Adrenal gland (tissue), 5 donors: ENCODE results near the gene NBPF8.
"Not testable (repeated sequence)": the region's sequence is repeated elsewhere in the genome, so short reads cannot be mapped to it uniquely, and the experiment has no call there.

Experiments used
- POLR2A ChIP-seq, 2 donors: fragments of 450-650 bp; IDR thresholded peaks; one replicate each; pipeline ENCODE4 v1.6.1; 2017; ENCODE audit warnings: antibody characterized with exemption in 2 of 2, mild to moderate bottlenecking in 2 of 2, moderate library complexity in 1 of 2
- TF ChIP-seq, protein P1 (sequence below), 6 experiments: fragments of 450-650 bp in 4 of 6; fragments of 200-600 bp in 2 of 6; sonication (generic) in 1 of 6; IDR thresholded peaks; 1 replicate in 5 of 6; 2 replicates in 1 of 6; pipeline versions ENCODE4 v1.5.1 to v1.8.0; 2016 to 2021; ENCODE audit warnings: antibody characterized with exemption in 6 of 6, mild to moderate bottlenecking in 2 of 6, moderate library complexity in 1 of 6
- donor health status: DM: no; HTN: no; CAD: no.

DNA sequence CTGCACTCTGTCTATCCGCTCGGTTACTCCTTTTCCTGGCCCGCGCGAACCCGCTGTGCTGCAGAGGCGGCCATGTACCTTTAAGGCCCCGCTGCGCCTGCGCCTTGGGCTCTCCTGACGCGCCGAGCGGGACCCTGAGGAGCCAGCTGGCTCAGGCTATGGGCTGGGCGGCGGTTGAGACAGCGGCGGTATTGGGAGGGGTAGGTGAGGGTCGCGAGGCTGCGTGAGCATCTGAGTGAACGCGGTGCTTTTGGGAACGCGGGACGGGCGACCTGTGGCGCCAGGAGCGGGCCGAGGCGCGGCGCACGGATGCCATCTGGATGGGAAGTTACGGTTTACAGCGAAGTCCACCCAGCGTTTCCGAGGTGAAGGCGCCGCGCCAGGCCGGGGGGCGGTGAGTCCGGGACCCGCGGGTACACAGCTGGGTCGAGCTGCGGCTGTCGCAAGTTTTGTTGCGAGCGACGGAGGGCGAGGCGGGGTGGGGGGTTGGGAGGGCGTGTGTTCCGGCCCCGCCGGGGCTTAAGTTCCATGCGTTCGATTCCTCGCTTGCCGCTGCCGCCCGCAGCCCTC is at the start of gene NBPF8:
- TF ChIP-seq, protein P1, sequence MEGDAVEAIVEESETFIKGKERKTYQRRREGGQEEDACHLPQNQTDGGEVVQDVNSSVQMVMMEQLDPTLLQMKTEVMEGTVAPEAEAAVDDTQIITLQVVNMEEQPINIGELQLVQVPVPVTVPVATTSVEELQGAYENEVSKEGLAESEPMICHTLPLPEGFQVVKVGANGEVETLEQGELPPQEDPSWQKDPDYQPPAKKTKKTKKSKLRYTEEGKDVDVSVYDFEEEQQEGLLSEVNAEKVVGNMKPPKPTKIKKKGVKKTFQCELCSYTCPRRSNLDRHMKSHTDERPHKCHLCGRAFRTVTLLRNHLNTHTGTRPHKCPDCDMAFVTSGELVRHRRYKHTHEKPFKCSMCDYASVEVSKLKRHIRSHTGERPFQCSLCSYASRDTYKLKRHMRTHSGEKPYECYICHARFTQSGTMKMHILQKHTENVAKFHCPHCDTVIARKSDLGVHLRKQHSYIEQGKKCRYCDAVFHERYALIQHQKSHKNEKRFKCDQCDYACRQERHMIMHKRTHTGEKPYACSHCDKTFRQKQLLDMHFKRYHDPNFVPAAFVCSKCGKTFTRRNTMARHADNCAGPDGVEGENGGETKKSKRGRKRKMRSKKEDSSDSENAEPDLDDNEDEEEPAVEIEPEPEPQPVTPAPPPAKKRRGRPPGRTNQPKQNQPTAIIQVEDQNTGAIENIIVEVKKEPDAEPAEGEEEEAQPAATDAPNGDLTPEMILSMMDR (IDR thresholded peaks at IDR 0.05): not testable (repeated sequence)
- peak in 1 of 2 donors; percentile 29 for TF ChIP-seq POLR2A (IDR thresholded peaks at IDR 0.05)
